ENCODE data around the gene RPL23.

The RPL23 gene

GRCh38 chr17:38896346-38896954 is 42.9 kb upstream of the RPL23 start:
- no peak overlapping the region for H3K27ac ChIP-seq (ENCODE audit: low read length, poor library complexity, severe bottlenecking)
- WGBS: 71% methylated on average over 13 of the region's 13 CpGs

DNA sequence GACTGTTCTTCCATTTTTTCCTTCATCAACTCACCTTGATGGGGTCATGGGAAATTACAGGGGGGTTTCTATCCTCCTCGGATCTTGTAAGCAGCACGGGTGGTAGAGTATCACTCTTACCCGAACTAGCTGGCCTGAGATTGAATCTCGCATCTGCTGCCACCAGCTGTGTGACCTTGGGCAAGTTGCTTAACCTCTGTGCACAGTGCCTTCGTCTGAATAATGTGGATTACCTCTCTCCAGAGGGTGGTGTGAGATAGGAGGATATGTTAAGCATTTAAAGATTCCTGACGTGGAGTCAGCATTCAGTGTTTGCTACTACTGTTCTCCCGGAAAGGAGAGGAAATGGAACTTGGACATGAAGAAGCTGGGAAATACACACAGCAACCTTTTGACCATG is 40.8 kb upstream of the RPL23 start:
- Histone ChIP-seq H2BK15ac (ENCODE audit: low read depth, poor library complexity, severe bottlenecking) (no peak overlapping the region), H2AK5ac (ENCODE audit: low read length, severe bottlenecking) (peak overlapping the region; percentile 5), H3K79me1 (replicated peaks; ENCODE audit: low read length, poor library complexity, severe bottlenecking) (peaks cover 12% of the 10 kb centered on the region), H2BK120ac (ENCODE audit: low read depth, low read length) (no peak overlapping the region), H2BK12ac (ENCODE audit: low read length in 2 of 2) (no peak overlapping the region), H4K91ac (ENCODE audit: low read length) (no peak overlapping the region), H2AFZ (ENCODE audit: low read depth, low read length) (no peak overlapping the region), H3K18ac (ENCODE audit: low read depth in 1 of 2, low read length in 2 of 2) (no peak overlapping the region), H3K4me1 (ENCODE audit: control insufficient read depth, insufficient read depth, low read depth, low read length) (peaks cover 57% of the 10 kb centered on the region), H2BK5ac (ENCODE audit: low read depth, low read length, poor library complexity, severe bottlenecking) (no peak overlapping the region), H3K4me3 (ENCODE audit: insufficient read depth in 1 of 2, low read depth in 1 of 2, low read length in 2 of 2) (no peak overlapping the region), H3K14ac (ENCODE audit: low read length in 2 of 2) (no peak overlapping the region), H3K36me3 (ENCODE audit: control insufficient read depth in 1 of 2, insufficient read depth in 2 of 2, low read depth in 1 of 2, low read length in 2 of 2) (peaks cover 76 to 99% of the 10 kb centered on the region in 2 experiments), H3K9ac (ENCODE audit: low read length) (no peak overlapping the region), H3K27me3 (ENCODE audit: control insufficient read depth in 1 of 2, insufficient read depth in 1 of 2, low read length in 2 of 2) (no peaks in the 10 kb centered on the region), H3K23ac (ENCODE audit: low read length in 2 of 2) (no peak overlapping the region), H3K4ac (ENCODE audit: low read depth in 1 of 2, low read length in 2 of 2) (no peak overlapping the region), H3K4me2 (ENCODE audit: low read length, poor library complexity, severe bottlenecking) (no peak overlapping the region), H4K8ac (ENCODE audit: low read length) (no peak overlapping the region), H3K9me3 (ENCODE audit: control insufficient read depth, low read length) (no peaks in the 10 kb centered on the region), H3K27ac (ENCODE audit: low read length, poor library complexity, severe bottlenecking) (peak overlapping the region; percentile 25)
- DNase-seq: no peak
- 79% methylated on average over 7 of the region's 7 CpGs for WGBS

More at GRCh38 chr17:38896346-38896954, 42.9 kb upstream of the RPL23 start:
- Histone ChIP-seq H3K9me3 (ENCODE audit: control insufficient read depth, low read length) (no peaks in the 10 kb centered on the region), H3K18ac (ENCODE audit: low read depth in 1 of 2, low read length in 2 of 2) (peak overlapping the region in 1 of 2 experiments; percentile 71), H4K91ac (ENCODE audit: low read length) (no peak overlapping the region), H2BK12ac (ENCODE audit: low read length in 2 of 2) (no peak overlapping the region), H2AFZ (ENCODE audit: low read depth, low read length) (no peak overlapping the region), H4K8ac (ENCODE audit: low read length) (no peak overlapping the region), H2BK120ac (ENCODE audit: low read depth, low read length) (no peak overlapping the region), H3K23ac (ENCODE audit: low read length in 2 of 2) (no peak overlapping the region), H3K27me3 (ENCODE audit: control insufficient read depth in 1 of 2, insufficient read depth in 1 of 2, low read length in 2 of 2) (no peaks in the 10 kb centered on the region), H3K4ac (ENCODE audit: low read depth in 1 of 2, low read length in 2 of 2) (no peak overlapping the region), H3K36me3 (ENCODE audit: control insufficient read depth in 1 of 2, insufficient read depth in 2 of 2, low read depth in 1 of 2, low read length in 2 of 2) (peaks cover 65 to 83% of the 10 kb centered on the region in 2 experiments), H3K4me1 (ENCODE audit: control insufficient read depth, insufficient read depth, low read depth, low read length) (peaks cover 66% of the 10 kb centered on the region), H3K14ac (ENCODE audit: low read length in 2 of 2) (peak overlapping the region in 1 of 2 experiments; percentile 13), H3K79me1 (replicated peaks; ENCODE audit: low read length, poor library complexity, severe bottlenecking) (peaks cover 8% of the 10 kb centered on the region), H3K4me3 (ENCODE audit: insufficient read depth in 1 of 2, low read depth in 1 of 2, low read length in 2 of 2) (no peak overlapping the region), H3K4me2 (ENCODE audit: low read length, poor library complexity, severe bottlenecking) (no peak overlapping the region), H2BK15ac (ENCODE audit: low read depth, poor library complexity, severe bottlenecking) (no peak overlapping the region), H3K9ac (ENCODE audit: low read length) (peak overlapping the region; percentile 8), H2BK5ac (ENCODE audit: low read depth, low read length, poor library complexity, severe bottlenecking) (no peak overlapping the region), H2AK5ac (ENCODE audit: low read length, severe bottlenecking) (no peak overlapping the region)
- peak; percentile 71 for DNase-seq

GRCh38 chr17:38893607-38894006 is 40.1 kb upstream of the RPL23 start:
- no peak overlapping the region for H4K8ac ChIP-seq (ENCODE audit: low read length)
- H3K14ac ChIP-seq (ENCODE audit: low read length in 2 of 2): no peak overlapping the region
- H4K91ac ChIP-seq (ENCODE audit: low read length): no peak overlapping the region
- H3K27ac ChIP-seq (ENCODE audit: low read length, poor library complexity, severe bottlenecking): peak overlapping the region; percentile 32
- no peaks in the 10 kb centered on the region for H3K27me3 ChIP-seq (ENCODE audit: control insufficient read depth in 1 of 2, insufficient read depth in 1 of 2, low read length in 2 of 2)
- H3K4me2 ChIP-seq (ENCODE audit: low read length, poor library complexity, severe bottlenecking): no peak overlapping the region
- H3K4me3 ChIP-seq (ENCODE audit: insufficient read depth in 1 of 2, low read depth in 1 of 2, low read length in 2 of 2): no peak overlapping the region
- no peak overlapping the region for H2BK15ac ChIP-seq (ENCODE audit: low read depth, poor library complexity, severe bottlenecking)
- H2BK12ac ChIP-seq (ENCODE audit: low read length in 2 of 2): no peak overlapping the region
- no peak overlapping the region for H3K18ac ChIP-seq (ENCODE audit: low read depth in 1 of 2, low read length in 2 of 2)
- WGBS: 74% methylated on average over 6 of the region's 6 CpGs
- H2AK5ac ChIP-seq (ENCODE audit: low read length, severe bottlenecking): no peak overlapping the region
- H2BK5ac ChIP-seq (ENCODE audit: low read depth, low read length, poor library complexity, severe bottlenecking): no peak overlapping the region
- no peak overlapping the region for H3K4ac ChIP-seq (ENCODE audit: low read depth in 1 of 2, low read length in 2 of 2)
- H2BK120ac ChIP-seq (ENCODE audit: low read depth, low read length): no peak overlapping the region
- DNase-seq: peak; percentile 54
- peaks cover 76 to 98% of the 10 kb centered on the region in 2 experiments for H3K36me3 ChIP-seq (ENCODE audit: control insufficient read depth in 1 of 2, insufficient read depth in 2 of 2, low read depth in 1 of 2, low read length in 2 of 2)
- H3K9ac ChIP-seq (ENCODE audit: low read length): peak overlapping the region; percentile 36
- H3K79me1 ChIP-seq (replicated peaks; ENCODE audit: low read length, poor library complexity, severe bottlenecking): peaks cover 12% of the 10 kb centered on the region
- H3K9me3 ChIP-seq (ENCODE audit: control insufficient read depth, low read length): no peaks in the 10 kb centered on the region
- peaks cover 50% of the 10 kb centered on the region for H3K4me1 ChIP-seq (ENCODE audit: control insufficient read depth, insufficient read depth, low read depth, low read length)
- H3K23ac ChIP-seq (ENCODE audit: low read length in 2 of 2): no peak overlapping the region
- H2AFZ ChIP-seq (ENCODE audit: low read depth, low read length): no peak overlapping the region

DNA sequence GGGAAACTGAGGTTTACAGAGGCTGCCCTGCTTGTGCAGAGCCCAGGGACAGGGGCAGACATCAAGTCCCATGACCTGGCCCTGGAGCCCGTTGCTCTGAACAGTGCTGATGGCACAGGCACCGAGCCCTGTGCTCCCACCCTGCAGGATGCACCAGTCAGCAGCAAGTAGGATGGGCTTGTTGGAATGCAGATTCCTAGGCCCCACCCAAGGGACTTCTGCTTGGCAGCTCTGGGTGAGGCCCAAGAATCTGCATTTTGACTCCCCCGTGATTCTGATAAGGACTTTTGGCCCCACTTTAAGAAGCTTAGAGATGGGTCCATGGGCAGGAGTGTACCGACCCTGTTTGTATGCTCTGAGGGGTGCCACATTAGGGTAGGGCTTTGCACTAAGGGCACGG is 39.6 kb upstream of the RPL23 start:
- 95% methylated on average over 4 of the region's 5 CpGs for WGBS

More for the DNA sequence above, 39.6 kb upstream of the RPL23 start:
- no peaks in the 10 kb centered on the region for H3K9me3 ChIP-seq (ENCODE audit: control insufficient read depth, low read length)
- peaks cover 75 to 98% of the 10 kb centered on the region in 2 experiments for H3K36me3 ChIP-seq (ENCODE audit: control insufficient read depth in 1 of 2, insufficient read depth in 2 of 2, low read depth in 1 of 2, low read length in 2 of 2)
- H3K4me1 ChIP-seq (ENCODE audit: control insufficient read depth, insufficient read depth, low read depth, low read length): peaks cover 45% of the 10 kb centered on the region
- no peak overlapping the region for H4K91ac ChIP-seq (ENCODE audit: low read length)
- no peak overlapping the region for H2BK15ac ChIP-seq (ENCODE audit: low read depth, poor library complexity, severe bottlenecking)
- H3K9ac ChIP-seq (ENCODE audit: low read length): no peak overlapping the region
- no peak overlapping the region for H2BK12ac ChIP-seq (ENCODE audit: low read length in 2 of 2)
- no peak for DNase-seq
- peaks cover 12% of the 10 kb centered on the region for H3K79me1 ChIP-seq (replicated peaks; ENCODE audit: low read length, poor library complexity, severe bottlenecking)
- no peaks in the 10 kb centered on the region for H3K27me3 ChIP-seq (ENCODE audit: control insufficient read depth in 1 of 2, insufficient read depth in 1 of 2, low read length in 2 of 2)
- H3K4ac ChIP-seq (ENCODE audit: low read depth in 1 of 2, low read length in 2 of 2): no peak overlapping the region
- no peak overlapping the region for H3K4me3 ChIP-seq (ENCODE audit: insufficient read depth in 1 of 2, low read depth in 1 of 2, low read length in 2 of 2)
- H3K27ac ChIP-seq (ENCODE audit: low read length, poor library complexity, severe bottlenecking): peak overlapping the region; percentile 32
- H2BK5ac ChIP-seq (ENCODE audit: low read depth, low read length, poor library complexity, severe bottlenecking): no peak overlapping the region
- H2AFZ ChIP-seq (ENCODE audit: low read depth, low read length): no peak overlapping the region
- H3K14ac ChIP-seq (ENCODE audit: low read length in 2 of 2): peak overlapping the region in 1 of 2 experiments; percentile 8
- H3K18ac ChIP-seq (ENCODE audit: low read depth in 1 of 2, low read length in 2 of 2): no peak overlapping the region
- no peak overlapping the region for H3K4me2 ChIP-seq (ENCODE audit: low read length, poor library complexity, severe bottlenecking)
- H3K23ac ChIP-seq (ENCODE audit: low read length in 2 of 2): no peak overlapping the region
- H2AK5ac ChIP-seq (ENCODE audit: low read length, severe bottlenecking): no peak overlapping the region
- H4K8ac ChIP-seq (ENCODE audit: low read length): peak overlapping the region; percentile 22
- no peak overlapping the region for H2BK120ac ChIP-seq (ENCODE audit: low read depth, low read length)
